Measurements from ENCODE around the gene DLG2. TPM values are rescaled to one million over a fixed set of nuclear protein-coding genes. Genes with fewer than 3 reads are reported as not detected.

DLG2 gene
- total RNA-seq, 1 experiment from 2014 or later, result 0.86 TPM

- DNase-seq (ENCODE audit: low spot score), result no peak
Measured at GRCh38 chr11:84909740-84910139, 717.4 kb downstream of the DLG2 start.

- no peak for DNase-seq (ENCODE audit: low spot score)
Measured at GRCh38 chr11:84906995-84907394, 720.1 kb downstream of the DLG2 start.

- no peak for DNase-seq (ENCODE audit: low spot score)
Measured at GRCh38 chr11:84905411-84905810, 721.7 kb downstream of the DLG2 start.

GRCh38 chr11:84902445-84902844 is 724.7 kb downstream of the DLG2 start:
- no peak for DNase-seq (ENCODE audit: low spot score)

- DNase-seq (ENCODE audit: low spot score), result no peak
Measured at GRCh38 chr11:84901991-84902390, 725.2 kb downstream of the DLG2 start.

- peak; percentile 43 for DNase-seq (ENCODE audit: low spot score)
Measured at GRCh38 chr11:84899740-84900139, 727.4 kb downstream of the DLG2 start.

- DNase-seq (ENCODE audit: low spot score), result no peak
Measured at GRCh38 chr11:84899134-84899533, 728.0 kb downstream of the DLG2 start.

GRCh38 chr11:84894666-84895065 is 732.5 kb downstream of the DLG2 start:
- DNase-seq (ENCODE audit: low spot score), result no peak

- DNase-seq (ENCODE audit: low spot score), result no peak
Measured at GRCh38 chr11:84890676-84891075, 736.5 kb downstream of the DLG2 start.

GRCh38 chr11:84889556-84889955 is 737.6 kb downstream of the DLG2 start:
- no peak for DNase-seq (ENCODE audit: low spot score)

GRCh38 chr11:84887055-84887629 is 740.0 kb downstream of the DLG2 start:
- DNase-seq (ENCODE audit: low spot score), result no peak

GRCh38 chr11:84886344-84886743 is 740.8 kb downstream of the DLG2 start:
- DNase-seq (ENCODE audit: low spot score), result no peak

GRCh38 chr11:84884836-84885235 is 742.3 kb downstream of the DLG2 start:
- no peak for DNase-seq (ENCODE audit: low spot score)

- DNase-seq (ENCODE audit: low spot score), result no peak
Measured at GRCh38 chr11:84882056-84882455, 745.1 kb downstream of the DLG2 start.

GRCh38 chr11:84871116-84871515 is 756.0 kb downstream of the DLG2 start:
- DNase-seq (ENCODE audit: low spot score), result no peak

GRCh38 chr11:84870486-84870885 is 756.7 kb downstream of the DLG2 start:
- no peak for DNase-seq (ENCODE audit: low spot score)

GRCh38 chr11:84866922-84867321 is 760.2 kb downstream of the DLG2 start:
- DNase-seq (ENCODE audit: low spot score), result no peak

GRCh38 chr11:84865791-84866535 is 761.2 kb downstream of the DLG2 start:
- DNase-seq (ENCODE audit: low spot score), result no peak

- no peak for DNase-seq (ENCODE audit: low spot score)
Measured at GRCh38 chr11:84865257-84865656, 761.9 kb downstream of the DLG2 start.

- no peak for DNase-seq (ENCODE audit: low spot score)
Measured at GRCh38 chr11:84857746-84858145, 769.4 kb downstream of the DLG2 start.

GRCh38 chr11:84855508-84856245 is 771.5 kb downstream of the DLG2 start:
- DNase-seq (ENCODE audit: low spot score), result no peak

GRCh38 chr11:84854498-84854880 is 772.7 kb downstream of the DLG2 start:
- DNase-seq (ENCODE audit: low spot score), result no peak
